ENCODE results near the gene ATP7B. TPM values are rescaled to one million over a fixed set of nuclear protein-coding genes. Genes with fewer than 3 reads are reported as not detected.
"Not testable (repeated sequence)": the region's sequence is repeated elsewhere in the genome, so short reads cannot be mapped to it uniquely, and the experiment has no call there.

ATP7B gene
- total RNA-seq, 8 experiments from 2014 or later, result 0.97 to 7.3 (median 5.6) TPM

DNA sequence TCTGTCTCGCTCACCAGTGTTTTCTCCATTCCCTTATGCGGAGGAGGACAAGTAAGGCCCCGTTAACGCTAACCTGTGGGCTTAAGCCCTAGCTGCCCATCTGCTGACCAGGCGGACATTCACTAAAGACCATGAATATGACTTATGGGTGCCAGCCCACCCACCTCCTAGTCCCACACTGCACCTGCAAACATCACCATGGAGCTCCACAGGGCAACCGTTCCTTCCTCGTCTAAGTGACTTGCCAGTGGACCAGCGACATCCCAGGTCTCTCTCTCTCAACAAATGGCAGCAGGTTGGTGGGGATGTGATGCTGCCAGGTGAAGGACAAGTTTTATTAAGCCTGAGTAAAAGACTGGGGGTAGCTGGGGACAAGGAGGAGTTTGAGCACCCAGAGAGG, 94.3 kb downstream of the ATP7B start:
- WGBS, 10 experiments, result 35 to 96% (median 86%) methylated on average over 1 to 6 of the region's 8 CpGs; no CpG with 5 or more reads in 3 of the 10 experiments
- no peak for ATAC-seq (replicated peaks in 6 of 8)
- peaks cover 14 to 19% of the 10 kb centered on the region in 2 donors for H3K4me1 ChIP-seq (replicated peaks in 1 of 2)
- in situ Hi-C loops (cut with MboI; ENCODE audit: low pct_unique_long_range_greater_than_20kb in 2 of 9, low sequenced_read_pairs in 9 of 9, unreplicated experiment in 9 of 9), result loop anchor here in 1 of 9 experiments (25.0 kb wide), 1 partner anchor 220 kb away; the partner anchor contains the start of gene NEK5
- no peak overlapping the region for H3K4me3 ChIP-seq
- H3K27ac ChIP-seq, result no peak overlapping the region

DNA sequence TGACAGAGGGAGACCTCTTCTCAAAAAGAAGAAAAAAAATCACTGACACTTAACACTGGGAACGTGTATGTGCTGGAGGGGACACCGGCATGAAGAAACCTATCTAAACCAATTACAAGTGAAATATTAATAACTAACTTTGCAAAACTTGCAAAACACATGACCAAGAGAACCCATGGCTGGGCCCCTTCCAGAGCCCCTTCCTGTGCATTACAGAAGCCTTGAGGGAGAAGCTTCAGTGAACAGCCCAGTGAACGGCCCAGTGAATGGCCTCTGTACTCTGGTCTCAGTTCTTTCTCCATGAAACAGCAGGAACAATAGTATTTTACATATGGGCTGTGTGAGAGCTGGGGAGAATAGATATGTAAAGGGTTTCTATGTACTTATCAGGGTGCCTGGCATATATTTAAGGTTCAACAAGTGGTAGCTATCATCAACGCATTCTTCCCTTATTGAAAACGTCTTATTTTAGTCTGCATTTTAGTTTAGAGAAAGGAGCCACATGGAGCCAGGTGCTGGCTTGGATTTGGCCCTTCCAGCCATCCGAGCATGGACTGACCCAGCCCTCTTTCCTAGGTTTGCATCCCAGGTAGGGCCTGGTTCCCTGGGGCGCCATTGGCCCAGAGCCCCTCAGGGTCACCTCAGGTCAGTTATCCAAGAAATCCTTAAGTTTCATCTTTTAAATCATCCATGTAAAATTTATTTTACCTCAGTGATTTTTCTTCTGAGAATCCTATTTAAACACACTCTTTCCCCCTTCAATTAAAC, 95.0 kb downstream of the ATP7B start:
- no peak overlapping the region for H3K4me3 ChIP-seq
- in situ Hi-C loops (cut with MboI; ENCODE audit: low pct_unique_long_range_greater_than_20kb in 2 of 9, low sequenced_read_pairs in 9 of 9, unreplicated experiment in 9 of 9), result loop anchor here in 1 of 9 experiments (25.0 kb wide), 1 partner anchor 221 kb away; the partner anchor contains the start of gene NEK5
- H3K27ac ChIP-seq, result no peak overlapping the region
- ATAC-seq (replicated peaks in 6 of 8), result no peak
- H3K4me1 ChIP-seq (replicated peaks in 1 of 2), result peaks cover 14 to 19% of the 10 kb centered on the region in 2 donors
- 32 to 86% (median 70%) methylated on average over 1 to 6 of the region's 7 CpGs; no CpG with 5 or more reads in 2 of the 10 experiments for WGBS, 10 experiments

DNA sequence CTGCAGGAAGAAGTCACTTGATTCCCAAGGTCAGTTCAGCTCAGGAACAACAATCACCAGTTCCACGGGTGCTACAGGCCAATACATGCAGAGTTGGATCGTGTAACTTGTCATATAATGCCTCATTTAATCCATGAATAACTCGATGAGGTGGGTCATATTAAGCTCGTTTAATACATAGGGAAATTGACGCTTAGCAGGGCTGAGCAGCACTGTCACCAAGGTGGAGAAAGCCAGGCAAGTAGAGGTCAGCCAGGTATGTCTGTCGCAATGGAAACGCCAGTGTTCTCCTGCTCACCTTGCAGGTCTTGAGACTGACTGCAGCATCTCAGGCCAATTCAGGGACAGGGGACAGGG, 97.1 kb downstream of the ATP7B start:
- ATAC-seq (replicated peaks in 6 of 8), result no peak
- in situ Hi-C loops (cut with MboI; ENCODE audit: low pct_unique_long_range_greater_than_20kb in 2 of 9, low sequenced_read_pairs in 9 of 9, unreplicated experiment in 9 of 9), result loop anchor here in 1 of 9 experiments (25.0 kb wide), 1 partner anchor 223 kb away; the partner anchor contains the start of gene NEK5
- Histone ChIP-seq H3K4me3 (no peak overlapping the region), H3K27ac (peak overlapping the region in 1 of 2 donors; percentile 48), H3K4me1 (replicated peaks in 1 of 2) (peaks cover 14 to 19% of the 10 kb centered on the region in 2 donors)
- 0 to 100% (median 73%) methylated on average over 1 to 5 of the region's 7 CpGs; no CpG with 5 or more reads in 1 of the 10 experiments for WGBS, 10 experiments

DNA sequence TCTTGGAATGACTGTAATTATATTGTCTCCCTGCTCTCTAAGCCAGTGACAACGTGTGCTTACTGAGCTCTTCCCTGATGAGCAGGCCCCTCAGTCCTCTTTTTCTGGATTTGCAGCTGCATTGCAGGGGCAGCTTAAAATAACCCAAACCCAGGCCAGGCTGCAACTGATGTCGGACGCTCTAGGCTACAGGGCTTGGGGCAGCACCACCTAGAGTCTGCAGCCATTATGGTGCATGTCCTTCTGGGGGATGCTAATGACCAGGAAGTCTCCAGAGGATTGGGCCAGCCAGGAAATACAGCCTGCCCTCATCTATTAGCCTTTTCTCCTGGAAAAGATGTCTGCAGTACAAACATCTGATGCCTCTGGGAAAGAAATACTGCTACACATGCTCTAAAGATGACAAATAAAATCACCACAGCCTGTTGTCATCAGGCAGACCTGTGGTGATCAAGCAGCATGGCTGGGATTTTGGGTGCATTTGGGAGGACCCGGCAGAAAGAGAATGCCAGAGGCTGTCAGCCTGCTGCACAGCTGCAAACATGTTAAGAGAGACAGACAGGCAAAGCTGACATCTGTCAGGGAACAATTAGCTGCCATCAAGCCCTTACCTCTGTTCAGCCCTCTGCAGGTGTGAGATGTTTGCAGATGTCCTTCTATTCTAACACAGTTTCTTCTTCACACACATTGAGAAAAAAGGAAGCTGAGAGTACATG, 97.7 kb downstream of the ATP7B start:
- ATAC-seq (replicated peaks in 6 of 8), result peak; percentile 51 to 100 (median 98)
- in situ Hi-C loops (cut with MboI; ENCODE audit: low pct_unique_long_range_greater_than_20kb in 2 of 9, low sequenced_read_pairs in 9 of 9, unreplicated experiment in 9 of 9), result loop anchor here in 1 of 9 experiments (25.0 kb wide), 1 partner anchor 224 kb away; the partner anchor contains the start of gene NEK5
- 0 to 83% (median 30%) methylated on average over 1 to 3 of the region's 4 CpGs; no CpG with 5 or more reads in 3 of the 10 experiments for WGBS, 10 experiments
- H3K27ac ChIP-seq, result peak overlapping the region; percentile 18 to 48
- peaks cover 14 to 19% of the 10 kb centered on the region in 2 donors for H3K4me1 ChIP-seq (replicated peaks in 1 of 2)
- no peak overlapping the region for H3K4me3 ChIP-seq

DNA sequence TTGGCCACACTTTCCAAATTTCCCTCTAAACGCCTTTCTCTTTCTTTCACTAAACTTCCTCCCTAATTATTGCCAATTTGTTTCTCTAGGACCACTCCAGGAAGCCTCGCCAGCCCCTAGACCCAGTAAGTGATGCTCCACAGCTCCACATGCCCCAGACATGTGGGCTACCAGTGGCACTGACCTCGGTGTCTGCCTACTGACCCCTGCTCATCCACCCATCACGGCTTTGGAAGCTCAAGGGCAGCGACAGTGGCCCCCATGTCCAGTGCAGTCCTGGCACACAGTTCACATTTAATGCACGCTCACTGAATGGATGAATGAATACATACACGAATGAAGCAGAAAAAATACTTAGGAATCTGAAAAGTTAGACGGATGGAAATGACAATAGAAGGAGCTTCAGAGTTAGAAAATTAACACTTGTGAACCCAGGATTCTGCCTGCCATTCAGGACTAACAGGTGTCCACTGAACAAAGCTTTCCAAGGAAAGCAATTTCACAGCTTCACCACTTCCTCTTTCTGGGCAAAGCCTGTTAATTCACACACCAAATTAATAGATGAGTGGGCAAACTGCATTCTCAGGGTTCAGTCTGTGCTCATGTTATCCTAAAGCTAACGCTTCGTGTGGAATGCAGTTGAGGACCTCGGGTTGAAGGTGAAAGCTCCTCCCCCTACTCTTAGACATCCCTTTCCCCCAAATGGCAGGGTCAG, 98.6 kb downstream of the ATP7B start:
- 15 to 81% (median 56%) methylated on average over 3 to 10 of the region's 11 CpGs; no CpG with 5 or more reads in 2 of the 10 experiments for WGBS, 10 experiments
- ATAC-seq (replicated peaks in 6 of 8), result no peak
- Histone ChIP-seq H3K4me3 (no peak overlapping the region), H3K4me1 (replicated peaks in 1 of 2) (peaks cover 14 to 19% of the 10 kb centered on the region in 2 donors), H3K27ac (no peak overlapping the region)
- in situ Hi-C loops (cut with MboI; ENCODE audit: low pct_unique_long_range_greater_than_20kb in 2 of 9, low sequenced_read_pairs in 9 of 9, unreplicated experiment in 9 of 9), result loop anchor here in 1 of 9 experiments (25.0 kb wide), 1 partner anchor 225 kb away; the partner anchor contains the start of gene NEK5

DNA sequence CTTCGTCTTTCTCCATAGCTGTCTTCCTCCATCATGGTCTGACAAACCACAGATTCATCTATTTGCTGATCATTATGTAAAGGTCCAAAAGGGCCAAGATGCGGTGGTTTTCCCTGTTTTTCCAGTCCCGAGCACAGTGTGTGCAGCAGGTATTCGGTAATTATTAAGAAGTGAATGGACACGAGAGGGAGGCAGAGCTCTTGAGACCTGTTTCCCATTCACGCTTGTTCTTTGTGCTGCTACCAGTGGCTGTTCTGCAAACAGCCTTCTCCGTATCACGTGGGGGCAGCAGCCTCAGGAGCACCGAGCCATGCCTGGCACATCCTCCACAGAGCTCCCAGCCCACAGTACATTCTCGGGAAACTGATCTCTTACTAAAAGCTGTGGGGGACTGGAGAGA, 99.2 kb downstream of the ATP7B start:
- in situ Hi-C loops (cut with MboI; ENCODE audit: low pct_unique_long_range_greater_than_20kb in 2 of 9, low sequenced_read_pairs in 9 of 9, unreplicated experiment in 9 of 9), result loop anchor here in 1 of 9 experiments (25.0 kb wide), 1 partner anchor 225 kb away; the partner anchor contains the start of gene NEK5
- no peak overlapping the region for H3K27ac ChIP-seq
- WGBS, 10 experiments, result 33 to 93% (median 86%) methylated on average over 2 to 7 of the region's 10 CpGs; no CpG with 5 or more reads in 4 of the 10 experiments
- ATAC-seq (replicated peaks in 6 of 8), result peak in 2 of 8 experiments; percentile 35 to 65
- H3K4me1 ChIP-seq (replicated peaks in 1 of 2), result peaks cover 14 to 19% of the 10 kb centered on the region in 2 donors
- no peak overlapping the region for H3K4me3 ChIP-seq

DNA sequence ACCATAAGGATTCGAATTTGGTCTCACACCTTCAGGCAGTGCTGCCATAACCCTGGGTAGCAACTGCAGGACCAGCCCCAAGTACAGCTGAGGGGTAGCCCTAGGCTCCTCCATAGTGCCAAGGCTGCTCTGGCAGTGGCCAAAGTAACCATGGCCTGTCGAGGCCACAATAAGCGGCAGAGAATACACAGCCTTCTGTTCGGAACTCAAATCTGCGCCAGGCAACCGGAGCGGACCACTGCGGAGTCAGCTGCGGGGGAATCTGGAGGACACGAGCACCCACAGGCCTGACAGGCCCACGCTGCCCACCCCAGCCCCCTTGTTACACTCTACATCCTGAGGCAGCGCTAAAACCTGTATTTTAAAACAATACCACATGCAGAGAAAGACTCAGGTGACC, 100.7 kb downstream of the ATP7B start:
- Histone ChIP-seq H3K4me1 (replicated peaks in 1 of 2) (peaks cover 14 to 24% of the 10 kb centered on the region in 2 donors), H3K4me3 (no peak overlapping the region), H3K27ac (no peak overlapping the region)
- in situ Hi-C loops (cut with MboI; ENCODE audit: low pct_unique_long_range_greater_than_20kb in 2 of 9, low sequenced_read_pairs in 9 of 9, unreplicated experiment in 9 of 9), result loop anchor here in 1 of 9 experiments (25.0 kb wide), 1 partner anchor 227 kb away; the partner anchor contains the start of gene NEK5
- no peak for ATAC-seq (replicated peaks in 6 of 8)
- 80 to 86% (median 85%) methylated on average over 1 to 11 of the region's 12 CpGs; no CpG with 5 or more reads in 7 of the 10 experiments for WGBS, 10 experiments

DNA sequence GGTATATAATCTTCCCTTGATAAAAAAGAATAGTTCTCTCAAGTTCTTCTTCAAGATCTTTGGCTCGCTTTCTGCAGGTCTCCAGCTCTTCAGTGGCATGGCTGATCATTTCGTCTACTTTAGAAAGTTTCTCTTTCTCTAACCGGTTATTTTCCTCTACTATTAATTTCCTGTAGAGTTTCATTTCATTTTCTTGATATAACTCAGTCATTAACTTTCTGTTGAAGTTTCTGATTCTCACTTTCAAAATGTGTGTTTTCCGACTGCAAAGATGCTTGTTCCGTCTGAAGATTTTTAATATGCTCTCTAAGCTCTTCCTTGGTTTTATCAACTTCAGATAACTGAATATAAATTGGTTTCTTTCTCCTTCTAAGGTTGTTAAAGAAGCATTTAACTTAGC, 102.0 kb downstream of the ATP7B start:
- in situ Hi-C loops (cut with MboI; ENCODE audit: low pct_unique_long_range_greater_than_20kb in 2 of 9, low sequenced_read_pairs in 9 of 9, unreplicated experiment in 9 of 9), result loop anchor here in 1 of 9 experiments (25.0 kb wide), 1 partner anchor 228 kb away; the partner anchor contains the start of gene NEK5
- not testable (repeated sequence) for H3K27ac ChIP-seq; ATAC-seq (replicated peaks in 6 of 8); H3K4me3 ChIP-seq
- H3K4me1 ChIP-seq (replicated peaks in 1 of 2), result peaks cover 14 to 19% of the 10 kb centered on the region in 2 donors
- WGBS, 10 experiments, result 47 to 100% (median 90%) methylated on average over 1 to 5 of the region's 5 CpGs

DNA sequence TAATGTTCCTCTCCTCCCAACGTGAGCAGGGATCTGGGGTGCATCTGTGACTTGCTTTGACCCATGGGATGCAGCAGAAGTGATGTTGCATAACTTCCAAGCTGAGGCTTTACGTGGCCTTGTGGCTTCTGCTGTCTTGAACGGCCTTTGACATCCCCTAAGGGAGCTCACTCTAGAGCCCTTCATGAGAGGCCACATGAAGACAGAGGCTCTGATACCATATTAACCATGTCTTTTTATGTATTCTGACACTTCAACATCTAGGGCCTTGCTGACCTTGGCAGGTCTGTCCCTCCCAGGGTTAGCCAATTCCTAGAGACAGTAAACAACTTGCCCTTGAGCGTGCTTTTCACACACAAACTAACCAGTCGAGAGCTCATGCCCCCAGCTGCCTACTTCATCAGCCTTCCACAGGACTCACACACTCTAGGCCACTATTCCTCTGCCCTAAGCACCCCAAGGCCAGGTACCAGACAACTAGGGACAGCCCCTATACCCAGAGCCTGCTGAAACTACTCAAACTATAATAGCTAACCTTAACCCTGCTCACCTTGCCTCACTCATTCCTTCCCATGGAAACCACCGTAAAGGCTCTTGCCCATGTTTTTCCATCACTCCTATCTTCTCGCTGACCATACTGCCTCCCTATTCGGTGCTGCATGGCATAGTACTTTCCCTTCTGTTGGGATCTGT, 104.1 kb downstream of the ATP7B start:
- 0 to 100% (median 84%) methylated on average over 1 to 8 of the region's 8 CpGs for WGBS, 10 experiments
- no peak overlapping the region for H3K27ac ChIP-seq
- H3K4me1 ChIP-seq (replicated peaks in 1 of 2), result peaks cover 0 to 5% of the 10 kb centered on the region in 2 donors
- H3K4me3 ChIP-seq, result no peak overlapping the region
- ATAC-seq (replicated peaks in 6 of 8), result peak in 2 of 8 experiments; percentile 25 to 45
- in situ Hi-C loops (cut with MboI; ENCODE audit: low pct_unique_long_range_greater_than_20kb in 2 of 9, low sequenced_read_pairs in 9 of 9, unreplicated experiment in 9 of 9), result loop anchor here in 1 of 9 experiments (25.0 kb wide), 1 partner anchor 230 kb away; the partner anchor contains the start of gene NEK5

DNA sequence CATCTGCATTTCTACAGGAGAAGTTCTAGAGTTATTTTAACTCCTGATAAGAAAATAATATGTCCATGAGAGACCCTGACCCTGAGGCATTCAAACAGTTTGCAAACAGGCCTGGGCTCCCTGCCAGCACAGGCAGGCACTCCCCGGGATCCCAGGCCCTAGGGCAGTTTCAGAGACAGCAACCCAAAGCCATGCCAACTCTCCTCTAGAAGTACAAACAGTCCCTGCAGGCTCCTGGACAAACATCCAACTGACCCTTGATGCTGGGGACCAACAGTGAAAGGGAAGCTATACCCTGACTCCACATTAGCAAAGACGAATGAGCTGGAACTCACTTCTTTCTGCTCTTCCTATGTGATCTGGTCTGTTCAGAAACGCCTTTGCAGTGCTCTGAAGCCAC, 104.7 kb downstream of the ATP7B start:
- in situ Hi-C loops (cut with MboI; ENCODE audit: low pct_unique_long_range_greater_than_20kb in 2 of 9, low sequenced_read_pairs in 9 of 9, unreplicated experiment in 9 of 9), result loop anchor here in 1 of 9 experiments (25.0 kb wide), 1 partner anchor 231 kb away; the partner anchor contains the start of gene NEK5
- peak in 6 of 8 experiments; percentile 31 to 94 (median 84) for ATAC-seq (replicated peaks in 6 of 8)
- H3K27ac ChIP-seq, result no peak overlapping the region
- peaks cover 0 to 5% of the 10 kb centered on the region in 2 donors for H3K4me1 ChIP-seq (replicated peaks in 1 of 2)
- no peak overlapping the region for H3K4me3 ChIP-seq
- WGBS, 10 experiments, result 0 to 100% (median 43%) methylated on average over 1 to 3 of the region's 3 CpGs; no CpG with 5 or more reads in 3 of the 10 experiments

DNA sequence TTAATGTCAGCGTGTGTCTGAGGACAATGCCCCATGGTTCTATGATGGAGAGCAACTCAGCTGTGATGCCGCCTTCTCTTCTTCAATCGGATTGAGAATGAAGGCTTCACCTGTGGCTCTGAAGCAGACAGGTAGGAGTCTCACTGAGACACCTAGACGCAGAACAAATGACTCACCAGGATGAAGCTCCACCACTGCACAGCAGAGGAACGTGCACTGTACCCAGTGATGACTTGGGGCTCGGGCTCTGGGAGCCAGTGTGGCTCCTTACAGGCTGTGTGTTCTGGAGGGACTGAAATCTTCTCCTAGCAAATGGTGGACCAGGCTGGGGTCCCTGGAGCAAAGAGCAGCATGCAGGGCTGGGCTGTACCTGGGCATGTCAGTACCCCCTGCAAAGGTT, 105.5 kb downstream of the ATP7B start:
- ATAC-seq (replicated peaks in 6 of 8), result no peak
- no peak overlapping the region for H3K4me3 ChIP-seq
- 44 to 100% (median 80%) methylated on average over 1 to 6 of the region's 6 CpGs; no CpG with 5 or more reads in 1 of the 10 experiments for WGBS, 10 experiments
- in situ Hi-C loops (cut with MboI; ENCODE audit: low pct_unique_long_range_greater_than_20kb in 2 of 9, low sequenced_read_pairs in 9 of 9, unreplicated experiment in 9 of 9), result loop anchor here in 1 of 9 experiments (25.0 kb wide), 1 partner anchor 232 kb away; the partner anchor contains the start of gene NEK5
- H3K4me1 ChIP-seq (replicated peaks in 1 of 2), result peaks cover 0 to 5% of the 10 kb centered on the region in 2 donors
- no peak overlapping the region for H3K27ac ChIP-seq
